GM19324 (cell line): ENCODE results near the gene TMEM106B.
"Not testable (repeated sequence)": the region's sequence is repeated elsewhere in the genome, so short reads cannot be mapped to it uniquely, and the experiment has no call there.

Source experiments
- ATAC-seq: cut with Tn5 transposase; IDR thresholded peaks from one replicate; pipeline ENCODE4 v1.9.1; 2021; ENCODE audit warnings: mild to moderate bottlenecking, moderate library complexity; ENCODE audit not compliant: unreplicated experiment, low FRiP score

Gene TMEM106B

DNA sequence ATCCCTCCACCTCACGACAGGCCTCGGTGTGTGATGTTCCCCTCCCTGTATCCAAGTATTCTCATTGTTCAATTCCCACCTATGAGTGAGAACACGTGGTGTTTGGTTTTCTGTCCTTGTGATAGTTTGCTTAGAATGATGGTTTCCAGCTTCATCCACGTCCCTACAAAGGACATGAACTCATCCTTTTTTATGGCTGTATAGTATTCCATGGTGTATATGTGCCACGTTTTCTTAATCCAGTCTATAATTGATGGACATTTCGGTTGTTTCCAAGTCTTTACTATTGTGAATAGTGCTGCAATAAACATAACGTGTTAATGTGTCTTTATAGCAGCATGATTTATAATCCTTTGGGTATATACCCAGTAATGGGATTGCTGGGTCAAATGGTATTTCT is 13.9 kb downstream of the TMEM106B start:
- not testable (repeated sequence) for ATAC-seq

DNA sequence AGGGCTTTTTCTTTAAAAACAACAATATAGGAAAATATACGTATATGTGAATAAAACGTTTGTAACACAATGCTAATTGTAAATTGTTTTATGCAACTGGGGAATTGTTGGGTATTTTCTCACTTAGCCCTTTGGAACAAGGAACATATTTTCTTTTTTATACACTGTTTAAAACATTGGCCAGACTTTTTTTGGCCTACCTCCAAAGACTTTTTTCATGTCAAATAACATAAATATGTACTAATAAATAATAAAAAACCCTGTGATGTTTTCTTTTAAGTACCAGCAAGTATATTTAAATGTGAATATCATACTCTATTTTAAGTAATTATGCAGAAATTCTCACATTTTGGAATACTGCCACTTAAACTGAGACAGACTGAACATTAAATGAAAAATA is 15.7 kb downstream of the TMEM106B start:
- no peak for ATAC-seq

DNA sequence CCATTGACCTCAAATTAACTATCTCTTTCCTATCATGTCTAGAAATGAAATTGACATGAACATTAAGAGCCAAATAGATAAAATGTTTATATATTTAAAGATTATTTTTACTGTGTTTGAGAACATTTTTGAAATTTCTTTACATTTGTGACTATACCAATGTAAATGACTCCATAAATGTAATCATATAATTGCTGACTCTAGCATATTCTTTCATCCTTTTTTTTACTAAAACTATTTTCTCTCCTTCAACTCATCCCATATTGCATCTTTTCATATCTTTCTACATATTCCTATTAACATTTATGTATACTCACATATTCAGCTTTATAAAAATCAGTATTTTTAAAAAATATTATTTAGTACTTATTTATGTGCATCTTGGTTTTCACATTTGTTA is 16.9 kb downstream of the TMEM106B start:
- ATAC-seq: no peak

DNA sequence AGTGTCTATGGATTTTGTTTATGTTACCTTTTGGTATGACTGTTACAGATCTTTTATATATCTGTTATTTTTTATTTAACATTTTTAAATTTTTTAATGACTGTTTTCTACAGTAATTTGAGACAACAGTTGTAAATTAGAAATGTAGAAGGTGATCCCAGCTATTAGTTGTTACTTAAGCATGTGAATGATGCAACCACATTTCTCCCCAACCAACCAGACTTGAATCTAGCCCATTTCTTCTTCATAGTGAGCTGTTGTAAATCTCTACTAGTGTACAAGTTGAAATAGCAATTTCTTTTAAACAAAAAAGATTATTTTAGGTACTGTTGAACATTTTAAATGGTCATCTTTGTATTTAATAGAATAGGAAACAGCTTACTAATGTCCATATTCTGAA is 18.0 kb downstream of the TMEM106B start:
- no peak for ATAC-seq

DNA sequence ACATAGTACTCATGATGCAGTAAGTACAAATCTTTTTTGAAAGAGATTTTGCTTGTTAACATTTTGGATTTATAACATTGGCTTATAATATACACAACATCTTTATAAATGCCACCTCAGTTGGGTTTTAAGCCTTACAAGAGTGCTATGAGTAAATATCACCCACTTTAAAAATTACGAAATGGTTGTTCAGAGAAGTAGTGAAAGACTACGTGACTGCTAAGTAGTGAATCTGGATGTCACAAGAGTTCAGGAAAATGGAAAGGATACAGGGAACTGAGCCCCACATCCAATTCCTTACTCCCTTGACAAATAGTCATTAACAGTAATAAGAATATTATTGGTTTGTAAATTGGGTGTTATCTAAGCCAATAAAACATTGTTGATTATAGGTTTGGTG is 20.0 kb downstream of the TMEM106B start:
- ATAC-seq: no peak

DNA sequence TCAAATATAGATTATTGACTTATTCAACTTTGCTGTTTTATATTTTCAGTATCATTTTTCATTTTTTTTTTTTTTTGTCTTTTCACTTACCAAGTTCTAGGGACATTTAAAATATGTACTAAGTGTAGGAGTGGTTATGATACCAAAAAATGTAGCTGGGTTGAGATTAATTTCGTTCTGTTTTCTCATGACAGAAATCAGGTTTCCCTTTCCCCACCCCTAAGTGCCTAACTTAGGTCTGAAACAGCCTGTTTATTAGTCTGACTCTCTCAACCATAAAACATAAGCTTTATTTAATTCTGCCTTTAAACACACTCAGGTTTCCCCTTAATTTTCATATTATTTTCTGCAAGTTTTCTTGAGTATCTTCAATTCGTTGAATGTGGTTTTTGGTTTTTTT is 22.1 kb downstream of the TMEM106B start:
- ATAC-seq: peak; percentile 73

DNA sequence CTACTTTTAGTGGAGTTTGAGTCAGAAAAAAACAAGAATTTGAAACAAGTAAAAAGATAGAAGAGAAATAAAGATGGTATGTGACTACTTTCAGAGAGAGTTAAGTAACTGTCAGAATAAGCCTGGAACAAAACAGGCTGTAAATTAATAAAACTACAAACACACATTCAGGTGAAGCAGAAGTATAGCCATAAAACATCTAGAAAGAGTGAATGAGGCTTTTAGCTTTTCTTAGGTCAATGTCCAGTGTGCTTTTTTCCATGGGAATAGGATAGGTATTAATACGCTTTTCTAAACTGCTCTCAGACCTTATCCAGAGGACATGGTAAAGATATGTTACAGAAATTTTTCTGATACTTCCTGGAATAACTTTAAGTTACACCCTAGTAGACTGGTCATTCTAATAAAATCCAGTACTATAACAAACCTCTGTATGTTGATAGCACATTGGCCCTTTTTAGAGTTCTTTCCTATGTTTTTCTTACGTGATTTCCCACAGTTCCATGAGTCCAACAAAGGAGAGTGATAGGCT is 23.3 kb downstream of the TMEM106B start:
- no peak for ATAC-seq

DNA sequence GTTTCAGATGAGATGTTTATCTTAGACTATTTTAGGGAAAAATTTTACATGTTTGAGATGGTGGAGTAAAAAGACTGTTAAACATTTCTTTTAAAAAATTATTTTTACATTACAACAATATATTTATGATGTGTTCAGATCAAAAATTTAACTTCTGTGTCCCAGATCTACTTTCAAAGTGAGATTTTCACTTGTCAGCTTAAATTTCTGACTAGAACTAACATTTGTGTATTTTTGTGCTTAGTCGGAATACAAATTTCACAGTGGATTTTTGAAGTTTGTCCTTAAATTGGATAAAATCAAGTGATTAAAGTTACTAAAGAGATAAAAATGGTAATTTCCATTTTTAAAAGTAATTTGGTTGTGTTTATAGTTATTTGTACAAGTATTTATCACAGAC is 24.9 kb downstream of the TMEM106B start:
- no peak for ATAC-seq

DNA sequence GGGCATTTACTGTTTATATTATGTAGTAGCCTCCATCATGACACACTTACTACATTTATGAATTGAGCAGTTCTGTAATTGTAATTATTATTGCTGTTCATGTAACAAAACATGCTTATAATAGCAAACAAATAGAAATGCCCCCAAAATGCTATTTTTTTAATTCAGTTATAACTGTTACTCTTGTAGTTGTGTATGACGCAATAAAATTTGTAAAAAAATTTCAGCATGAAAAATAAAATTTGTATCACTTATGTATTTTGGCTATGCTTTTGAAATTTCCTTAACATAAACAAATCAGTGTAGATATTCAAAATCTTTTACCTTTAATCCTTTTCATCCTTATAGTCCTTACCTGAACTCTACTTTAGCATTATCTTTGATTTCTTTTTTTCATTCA is 25.9 kb downstream of the TMEM106B start:
- ATAC-seq: no peak

DNA sequence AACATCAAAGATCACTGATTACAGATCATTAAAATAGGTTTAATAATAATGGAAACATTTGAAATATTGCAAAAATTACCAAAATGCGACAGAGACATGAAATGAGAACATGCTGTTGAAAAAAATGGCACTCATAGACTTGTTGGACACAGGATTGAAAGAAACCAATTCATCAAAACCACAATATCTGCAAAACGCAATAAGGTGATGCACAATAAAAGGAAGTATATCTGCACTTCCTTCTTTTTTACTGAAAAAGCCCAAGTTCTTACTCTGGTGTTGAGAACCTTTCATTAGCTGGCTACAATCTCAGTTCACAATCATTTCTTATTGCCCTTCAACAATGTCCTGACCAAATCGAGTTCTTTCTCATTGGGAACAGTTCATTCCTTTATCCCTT is 28.7 kb downstream of the TMEM106B start:
- ATAC-seq: no peak

DNA sequence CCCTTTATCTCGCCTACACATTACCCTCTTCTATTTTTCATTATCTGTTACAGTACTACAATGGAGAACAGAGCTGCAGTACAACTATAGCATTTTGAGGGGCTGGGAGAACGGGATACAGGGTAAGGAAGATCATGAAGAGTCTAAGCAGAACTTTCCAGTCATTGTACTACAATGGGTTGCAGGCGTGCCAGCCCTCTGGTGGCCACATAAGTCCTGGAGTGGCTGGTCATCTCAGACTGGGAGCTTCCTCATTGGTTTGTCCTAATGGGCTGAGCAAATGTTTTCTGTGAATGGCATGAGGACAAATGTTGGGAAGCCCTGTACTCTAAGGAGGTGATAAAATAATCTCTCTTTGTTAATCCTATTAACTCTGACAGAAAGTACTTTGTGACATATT is 33.0 kb downstream of the TMEM106B start:
- no peak for ATAC-seq

DNA sequence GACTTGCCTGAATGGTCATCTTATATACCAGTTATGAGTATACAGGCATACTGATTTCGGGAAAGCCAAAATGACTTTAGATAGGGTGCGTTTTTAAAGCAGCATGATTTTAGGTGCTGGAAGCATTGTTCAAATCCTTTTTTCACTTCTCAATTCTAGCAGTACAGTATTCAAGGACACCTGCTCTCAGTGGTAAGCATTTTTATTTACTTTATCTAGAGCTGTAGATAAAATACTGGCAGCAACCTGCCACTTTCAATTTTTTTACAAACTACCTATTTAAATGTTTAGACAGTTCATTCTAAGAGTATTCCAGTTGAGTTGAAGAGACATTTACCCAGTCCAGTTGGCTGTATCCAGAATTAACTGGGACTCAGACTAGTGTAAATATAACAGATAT is 33.6 kb downstream of the TMEM106B start:
- ATAC-seq: no peak

DNA sequence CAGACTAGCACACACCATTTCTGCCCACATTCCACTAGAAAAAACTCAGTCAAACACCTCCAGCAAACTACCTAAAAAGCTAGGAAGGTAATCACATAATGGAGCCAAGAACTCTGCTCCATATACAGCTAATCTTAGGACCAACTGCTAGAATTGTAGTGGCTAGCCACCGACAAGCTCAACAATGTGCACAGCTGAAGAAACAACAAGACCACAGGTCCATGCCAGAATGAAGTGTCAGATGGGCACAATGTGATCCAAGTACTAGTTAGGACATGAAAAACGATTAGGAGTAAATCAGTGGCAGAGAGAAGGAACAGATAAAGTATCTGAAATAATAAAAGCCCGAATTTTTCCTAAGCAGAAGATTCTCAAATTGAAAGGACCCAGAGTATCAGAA is 38.6 kb downstream of the TMEM106B start:
- no peak for ATAC-seq

DNA sequence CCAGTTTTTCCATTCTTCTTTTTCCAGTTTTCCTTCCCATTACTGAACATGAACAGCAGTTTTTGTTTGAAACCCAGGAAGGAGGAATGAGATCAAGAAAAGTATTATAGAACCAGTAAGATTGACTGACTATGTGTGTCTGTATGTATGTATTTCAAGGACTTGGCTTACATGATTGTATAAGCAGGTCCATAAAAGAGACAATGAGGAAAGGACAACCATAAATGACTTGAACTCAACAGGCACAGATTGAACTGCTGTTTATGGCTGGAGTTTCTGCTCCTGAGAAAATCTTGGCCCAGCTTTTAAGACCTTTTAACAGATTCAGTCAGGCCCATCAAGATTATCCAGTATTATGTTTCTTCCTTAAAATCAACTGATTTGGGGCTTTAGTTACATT is 39.1 kb downstream of the TMEM106B start:
- ATAC-seq: no peak

DNA sequence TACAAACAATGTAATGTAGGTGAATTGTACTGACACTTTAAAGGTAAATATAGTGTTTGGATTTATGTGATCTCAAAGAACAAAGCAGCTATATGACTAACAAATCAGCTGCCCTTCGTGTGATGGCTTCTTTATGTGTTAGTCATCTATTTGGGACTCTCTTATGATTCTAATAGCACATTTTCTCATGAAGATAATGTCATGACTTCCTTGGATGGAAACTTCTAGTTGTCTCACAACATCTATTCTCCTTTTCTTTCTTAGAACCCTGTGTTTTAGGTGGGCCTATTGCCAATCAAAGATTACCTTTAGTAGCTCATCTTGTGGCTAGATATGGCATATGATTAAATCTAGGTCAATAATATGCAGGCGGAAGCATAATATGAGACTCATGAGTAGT is 45.0 kb downstream of the TMEM106B start:
- ATAC-seq: no peak

DNA sequence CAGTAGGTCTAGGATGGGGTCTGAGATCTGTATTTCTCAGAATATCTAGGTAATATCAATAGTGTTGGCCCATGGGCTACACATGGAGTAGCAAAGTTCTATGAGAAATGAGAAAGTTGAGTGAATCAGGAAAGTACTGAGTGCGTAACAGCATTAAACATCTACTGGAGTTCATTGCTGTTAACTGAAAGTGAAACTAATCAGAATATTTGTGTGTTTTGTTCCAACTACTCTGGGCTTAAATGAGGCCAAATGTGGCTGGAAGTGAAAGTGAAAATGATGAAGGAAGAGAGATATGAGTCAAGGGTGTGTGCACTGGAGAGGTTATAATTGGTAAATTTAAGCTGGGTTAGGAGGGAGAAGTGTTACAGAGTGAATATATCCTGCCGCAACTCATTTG is 46.5 kb downstream of the TMEM106B start:
- peak; percentile 99 for ATAC-seq

DNA sequence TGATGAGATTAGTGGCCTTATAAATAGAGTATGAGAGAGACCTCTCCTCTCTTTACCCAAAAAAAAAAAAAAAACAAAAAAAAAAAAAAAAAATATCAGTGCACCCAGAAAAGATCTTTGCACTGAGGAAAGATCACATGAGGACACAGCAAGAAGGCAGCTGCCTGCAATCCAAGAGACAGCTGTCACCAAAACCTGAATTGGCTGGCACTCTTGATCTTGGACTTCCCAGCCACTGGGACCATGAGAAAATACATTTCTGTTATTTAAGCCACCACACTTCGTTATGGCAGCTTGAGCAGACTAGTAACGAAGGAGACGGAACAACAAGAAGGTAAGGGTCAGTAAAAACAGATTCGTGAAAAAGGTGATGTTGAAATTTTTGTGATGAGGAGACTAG is 47.0 kb downstream of the TMEM106B start:
- ATAC-seq: no peak

DNA sequence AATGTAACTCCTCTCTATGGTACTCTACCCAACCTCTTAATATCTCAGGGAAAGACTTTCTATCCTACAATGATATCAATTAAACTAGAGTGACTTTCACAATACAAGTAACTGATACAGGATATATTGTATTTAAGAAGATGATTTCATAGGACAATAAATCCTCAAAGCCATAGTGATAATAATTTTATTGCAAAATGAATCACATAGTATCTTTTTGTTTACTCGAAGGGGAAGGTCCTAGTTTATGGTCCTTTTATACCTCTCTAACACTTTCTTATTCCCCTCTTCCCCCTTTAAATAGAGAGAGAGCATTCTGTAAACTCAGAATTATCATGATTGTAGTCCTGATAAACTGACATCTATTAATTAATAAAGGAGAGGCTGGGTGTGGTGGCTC is 56.4 kb downstream of the TMEM106B start:
- ATAC-seq: no peak

DNA sequence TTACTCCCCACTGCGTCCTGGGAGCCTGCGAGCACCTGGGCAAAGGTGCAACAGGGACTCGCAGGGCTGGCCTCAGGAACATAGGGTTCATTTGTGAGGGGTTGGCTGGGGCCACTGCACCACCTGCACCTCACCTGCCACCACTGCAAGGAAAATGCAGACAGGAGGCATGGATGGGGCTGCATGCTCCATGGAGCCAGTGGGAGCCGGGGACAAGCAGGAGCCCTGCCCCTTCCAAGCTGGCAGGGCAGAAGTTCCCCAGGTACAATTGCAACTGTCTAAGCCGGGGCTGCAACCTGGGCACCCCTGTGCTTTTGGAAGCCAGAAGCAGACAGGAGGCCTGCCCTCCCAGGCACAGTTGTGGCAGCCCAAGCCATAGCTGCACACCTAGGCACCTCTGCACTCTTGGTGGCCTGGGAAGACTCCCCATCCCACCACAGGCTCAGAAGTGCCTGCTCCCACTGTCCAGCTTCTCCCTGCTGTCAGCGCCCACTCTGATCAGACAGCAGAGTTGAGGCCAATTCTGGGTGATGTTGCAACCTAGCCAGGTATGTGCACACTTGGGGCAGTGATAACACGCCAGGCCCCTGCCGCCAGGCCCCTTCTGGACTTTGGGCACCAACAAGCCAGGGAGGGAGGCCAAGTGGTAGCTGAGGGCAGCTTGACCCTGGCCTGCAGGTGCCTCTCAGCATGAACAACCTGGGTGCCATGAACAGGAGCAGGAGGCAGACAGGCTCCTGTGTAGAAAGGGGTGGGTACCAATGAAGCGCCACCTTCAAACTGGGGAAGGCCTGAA is 58.2 kb downstream of the TMEM106B start:
- no peak for ATAC-seq

DNA sequence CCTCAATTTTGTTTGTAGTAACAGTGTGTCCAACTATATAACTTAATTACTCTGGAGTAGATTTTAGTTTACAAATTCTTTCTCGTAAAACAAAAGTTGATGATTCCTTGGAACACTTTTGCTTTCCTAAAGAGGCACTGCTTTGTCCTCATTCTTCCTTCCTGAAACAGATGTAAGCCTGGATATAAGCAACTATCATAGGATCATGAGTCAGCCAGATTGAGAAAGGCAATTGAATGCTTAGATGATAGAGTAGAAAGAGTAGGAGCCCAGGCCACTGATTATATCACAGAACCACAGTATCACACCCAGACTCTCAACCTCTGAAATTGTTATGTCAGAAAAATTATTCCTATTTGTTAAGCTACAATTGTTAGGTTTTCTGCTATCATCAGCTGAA is 69.9 kb downstream of the TMEM106B start:
- ATAC-seq: no peak

DNA sequence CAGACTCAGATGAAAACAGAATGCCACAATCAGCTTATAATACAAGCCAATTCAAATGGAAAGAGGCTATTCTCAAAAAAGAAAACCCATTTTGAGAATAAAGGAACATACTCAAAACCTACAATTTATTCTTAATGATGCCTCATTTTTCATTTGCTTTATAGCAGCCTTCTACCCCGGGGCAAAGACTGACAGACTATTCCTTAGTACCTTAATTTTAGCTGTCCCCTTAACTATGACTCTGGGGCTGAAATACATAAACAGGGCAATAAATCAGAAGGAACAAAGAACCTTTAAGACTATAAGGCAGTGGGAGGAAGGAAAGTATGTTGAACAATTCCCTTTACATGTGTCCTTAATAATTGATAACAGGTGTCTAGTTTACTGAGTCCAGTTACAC is 76.8 kb downstream of the TMEM106B start:
- ATAC-seq: no peak

DNA sequence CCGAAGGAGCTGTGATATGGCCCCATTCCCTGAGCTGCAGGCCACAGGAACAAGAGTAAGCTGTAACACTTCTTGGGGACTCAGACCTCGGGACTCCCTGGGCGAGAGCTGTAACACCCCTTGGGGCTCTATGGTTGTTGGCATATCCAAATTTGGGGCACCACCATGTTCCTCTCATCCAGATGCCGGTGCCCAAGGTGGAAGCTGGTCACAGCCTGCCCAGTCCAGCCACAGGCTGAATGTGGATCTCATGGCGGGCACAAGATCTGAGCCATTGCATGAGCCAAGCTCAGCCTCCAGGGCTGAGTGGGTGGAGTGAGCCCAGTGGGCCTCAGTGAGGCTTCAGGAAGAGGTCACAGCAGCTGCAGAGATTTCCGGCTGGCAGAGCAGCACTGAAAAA is 78.9 kb downstream of the TMEM106B start:
- ATAC-seq: no peak

DNA sequence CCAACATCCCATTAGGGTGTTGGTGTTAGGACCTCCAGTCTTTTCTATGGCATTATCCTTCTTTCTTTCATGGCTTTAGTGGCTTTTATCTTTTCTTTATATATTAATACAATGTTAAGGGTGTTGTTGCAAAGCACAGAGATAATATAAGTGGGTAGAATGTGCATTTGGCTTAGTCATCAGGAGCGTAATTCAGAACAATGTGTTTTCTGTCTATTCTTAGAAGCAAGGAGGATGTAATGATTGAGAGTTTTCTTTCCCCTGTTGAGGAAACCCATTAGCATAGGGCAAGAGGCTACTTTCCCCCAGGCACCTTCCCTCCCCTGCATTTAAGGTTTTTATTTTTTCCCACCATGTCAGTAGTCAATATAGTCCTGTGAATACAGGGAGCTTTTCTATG is 79.7 kb downstream of the TMEM106B start:
- ATAC-seq: no peak
